Fibroblast of lung (primary cell): Measurements from ENCODE around the gene SANBR. TPM values are rescaled to one million over a fixed set of nuclear protein-coding genes. Genes with fewer than 3 reads are reported as not detected.

Source experiments
- DNase-seq, 2 donors: peaks; one replicate each; pipeline versions ENCODE4 v3.0.0 to v3.0.0-alpha.2; 2010; ENCODE audit warnings: low read depth in 2 of 2
- H2AFZ ChIP-seq: 2 replicates; pipeline ENCODE4 v1.5.1; 2012; ENCODE audit warnings: low read length, control low read depth, inconsistent platforms
- H3K27ac ChIP-seq: 2 replicates; pipeline ENCODE4 v1.5.1; 2011; ENCODE audit warnings: low read length, control low read depth; ENCODE audit not compliant: insufficient read depth
- H3K27me3 ChIP-seq: 2 replicates; pipeline ENCODE4 v1.5.1; 2011; ENCODE audit warnings: mild to moderate bottlenecking, low read length; ENCODE audit not compliant: control insufficient read depth, insufficient read depth
- H3K36me3 ChIP-seq: 2 replicates; pipeline ENCODE4 v1.5.1; 2011; ENCODE audit warnings: low read length; ENCODE audit not compliant: control insufficient read depth, insufficient read depth
- H3K4me1 ChIP-seq: 2 replicates; pipeline ENCODE4 v1.5.1; 2011; ENCODE audit warnings: low read length; ENCODE audit not compliant: control insufficient read depth, insufficient read depth; ENCODE audit errors: extremely low read depth
- H3K4me2 ChIP-seq: 2 replicates; pipeline ENCODE4 v1.5.1; 2011; ENCODE audit warnings: low read length, control low read depth; ENCODE audit not compliant: insufficient read depth; ENCODE audit errors: extremely low read depth
- H3K4me3 ChIP-seq, 4 experiments: fragments of 200-600 bp in 1 of 4; sonication (generic) in 1 of 4; replicated peaks in 1 of 4; 2 replicates each; pipeline ENCODE4 v1.5.1; 2011 to 2016; ENCODE audit warnings: low read length in 4 of 4, low read depth in 3 of 4, mild to moderate bottlenecking in 3 of 4, control low read depth in 2 of 4, inconsistent platforms in 1 of 4, mixed read lengths in 1 of 4; ENCODE audit not compliant: insufficient read depth in 1 of 4; ENCODE audit errors: control extremely low read depth in 1 of 4
- H3K79me2 ChIP-seq: 2 replicates; pipeline ENCODE4 v1.5.1; 2012; ENCODE audit warnings: mild to moderate bottlenecking, low read length, inconsistent platforms; ENCODE audit not compliant: control insufficient read depth, insufficient read depth
- H3K9ac ChIP-seq: 2 replicates; pipeline ENCODE4 v1.5.1; 2011; ENCODE audit warnings: mild to moderate bottlenecking, low read length, control low read depth; ENCODE audit not compliant: insufficient read depth
- H3K9me3 ChIP-seq: 2 replicates; pipeline ENCODE4 v1.5.1; 2012; ENCODE audit warnings: low read depth, low read length; ENCODE audit not compliant: control insufficient read depth, insufficient read depth
- H4K20me1 ChIP-seq: 2 replicates; pipeline ENCODE4 v1.5.1; 2011; ENCODE audit warnings: low read length; ENCODE audit not compliant: control insufficient read depth, insufficient read depth; ENCODE audit errors: extremely low read depth
- CTCF ChIP-seq, 2 donors: IDR thresholded peaks in 1 of 2; conservative IDR thresholded peaks in 1 of 2; 1 replicate in 1 of 2; 2 replicates in 1 of 2; pipeline ENCODE4 v1.5.1; 2011 to 2012; ENCODE audit warnings: low read length in 2 of 2, control low read depth in 1 of 2, inconsistent platforms in 1 of 2, low read depth in 1 of 2, mild to moderate bottlenecking in 1 of 2
- EZH2 ChIP-seq: IDR thresholded peaks from 2 replicates; pipeline ENCODE4 v1.5.1; 2012; ENCODE audit warnings: low read length, control low read depth, mild to moderate bottlenecking; ENCODE audit errors: missing control alignments
- polyA plus RNA-seq, 2 donors: library from polyadenylated mRNA; depleted of rRNA in 1 of 2; stranded (reverse) in 1 of 2; unstranded in 1 of 2; fragments of >200 nt; gene quantifications; 2 replicates each; pipeline ENCODE4 v1.2.1, GENCODE V29; 2011 to 2012; ENCODE audit warnings: missing spikeins in 1 of 2
- total RNA-seq: library from RNA; depleted of rRNA; stranded (reverse); fragments of >200 nt; gene quantifications from 2 replicates; pipeline ENCODE4 v1.2.1, GENCODE V29; 2014

Gene SANBR
- total and polyA plus RNA-seq, 2 donors (not counting 1 experiment from before 2014, with no cell fraction given), result 7.9 to 21.0 TPM

DNA sequence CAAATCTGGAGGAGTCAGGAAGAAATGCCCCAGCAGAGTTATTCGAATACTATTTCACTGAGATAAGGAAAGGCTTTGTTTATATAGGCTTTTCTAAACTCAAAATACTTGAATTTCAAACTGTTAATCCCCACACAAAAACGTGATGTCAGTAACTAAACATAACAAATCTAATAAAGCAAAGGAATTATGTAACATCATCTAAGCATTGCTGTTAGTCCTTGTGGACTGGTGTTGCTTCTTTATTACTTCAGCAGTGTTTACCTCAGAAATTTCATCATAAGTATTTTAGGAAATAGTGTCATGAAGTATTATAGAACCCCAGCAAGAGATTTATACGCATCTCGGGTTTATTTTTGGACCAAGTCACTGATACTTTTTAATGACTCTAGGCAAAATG, 19.7 kb upstream of the SANBR start:
- Histone ChIP-seq H2AFZ (no peak overlapping the region), H3K9ac (no peak overlapping the region), H3K4me1 (no peaks in the 10 kb centered on the region), H4K20me1 (no peaks in the 10 kb centered on the region), H3K4me2 (no peak overlapping the region), H3K27ac (no peak overlapping the region), H3K4me3 (no peak overlapping the region), H3K79me2 (no peaks in the 10 kb centered on the region), H3K36me3 (no peaks in the 10 kb centered on the region), H3K9me3 (no peaks in the 10 kb centered on the region), H3K27me3 (no peaks in the 10 kb centered on the region)
- no peak for TF ChIP-seq CTCF (conservative IDR thresholded peaks at IDR 0.05 in 1 of 2, IDR thresholded peaks at IDR 0.05 in 1 of 2; ENCODE audit: low read depth in 1 of 2, low read length in 2 of 2)
- no peak for TF ChIP-seq EZH2
- peak; percentile 3 to 32 for DNase-seq

- Histone ChIP-seq H3K36me3 (no peaks in the 10 kb centered on the region), H3K27me3 (no peaks in the 10 kb centered on the region), H3K27ac (no peak overlapping the region), H3K4me2 (no peak overlapping the region), H3K4me3 (no peak overlapping the region), H2AFZ (no peak overlapping the region), H3K9ac (no peak overlapping the region), H3K9me3 (no peaks in the 10 kb centered on the region), H4K20me1 (no peaks in the 10 kb centered on the region), H3K79me2 (no peaks in the 10 kb centered on the region), H3K4me1 (no peaks in the 10 kb centered on the region)
- TF ChIP-seq EZH2 (no peak), CTCF (conservative IDR thresholded peaks at IDR 0.05 in 1 of 2, IDR thresholded peaks at IDR 0.05 in 1 of 2; ENCODE audit: low read depth in 1 of 2, low read length in 2 of 2) (no peak)
- peak in 1 of 2 donors; percentile 39 for DNase-seq
Measured at GRCh38 chr2:61055557-61055956, 10.1 kb upstream of the SANBR start.

- H3K9ac ChIP-seq, result no peak overlapping the region
- no peak overlapping the region for H3K27ac ChIP-seq
- H3K36me3 ChIP-seq, result no peaks in the 10 kb centered on the region
- no peaks in the 10 kb centered on the region for H3K9me3 ChIP-seq
- no peak overlapping the region for H3K4me3 ChIP-seq
- H3K4me1 ChIP-seq, result no peaks in the 10 kb centered on the region
- H3K4me2 ChIP-seq, result no peak overlapping the region
- DNase-seq, result no peak
- no peak overlapping the region for H2AFZ ChIP-seq
- no peaks in the 10 kb centered on the region for H3K79me2 ChIP-seq
- no peak for TF ChIP-seq CTCF (conservative IDR thresholded peaks at IDR 0.05 in 1 of 2, IDR thresholded peaks at IDR 0.05 in 1 of 2; ENCODE audit: low read depth in 1 of 2, low read length in 2 of 2)
- no peak for TF ChIP-seq EZH2
- H4K20me1 ChIP-seq, result no peaks in the 10 kb centered on the region
- H3K27me3 ChIP-seq, result no peaks in the 10 kb centered on the region
Measured at GRCh38 chr2:61057562-61057961, 8.1 kb upstream of the SANBR start.
